Measurements from ENCODE around the gene KHDC1. TPM values are rescaled to one million over a fixed set of nuclear protein-coding genes. Genes with fewer than 3 reads are reported as not detected.
"Not testable (repeated sequence)": the region's sequence is repeated elsewhere in the genome, so short reads cannot be mapped to it uniquely, and the experiment has no call there.

KHDC1 gene
- polyA plus RNA-seq, 3 donors: 0.13 TPM; not detected in 2

DNA sequence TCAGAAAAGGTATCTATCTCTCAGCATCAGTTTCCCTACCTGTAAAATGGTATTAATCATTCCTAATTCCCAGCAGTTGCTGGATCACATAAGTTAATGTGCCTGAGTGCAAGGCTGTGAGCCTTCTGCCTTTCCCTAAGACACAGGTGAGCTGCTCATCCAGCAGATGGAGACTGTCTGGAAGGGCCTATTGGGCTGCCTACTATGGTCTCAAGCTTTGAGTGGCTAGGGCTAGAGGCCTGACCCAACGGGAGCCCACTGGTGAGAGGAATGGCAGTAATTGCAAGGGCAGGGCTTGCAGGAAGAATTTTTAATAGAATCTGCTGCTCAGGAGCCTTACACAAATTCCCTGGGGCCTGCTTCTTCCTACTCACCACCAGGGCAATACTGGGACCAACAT is 4.3 kb downstream of the KHDC1 start:
- peaks cover 12% of the 10 kb centered on the region for H3K4me1 Mint-ChIP-seq
- no peak overlapping the region for H3K27ac Mint-ChIP-seq
- H3K4me3 Mint-ChIP-seq: no peak overlapping the region
- Histone ChIP-seq H3K9me3 (replicated peaks in 1 of 2; ENCODE audit: control insufficient read depth in 1 of 2, insufficient read depth in 1 of 2, low read length in 2 of 2) (no peaks in the 10 kb centered on the region), H3K4me2 (replicated peaks; ENCODE audit: extremely low read depth, low read length, poor library complexity, severe bottlenecking) (no peak overlapping the region), H4K20me1 (ENCODE audit: insufficient read depth, low read length) (no peaks in the 10 kb centered on the region), H3K27me3 (ENCODE audit: control insufficient read depth in 2 of 2, insufficient read depth in 2 of 2, low read length in 2 of 2) (no peaks in the 10 kb centered on the region), H2AFZ (ENCODE audit: insufficient read depth, low read depth, low read length, poor library complexity, severe bottlenecking) (no peak overlapping the region), H3K9ac (ENCODE audit: insufficient read depth, low read length, poor library complexity, severe bottlenecking) (no peak overlapping the region), H3K4me3 (replicated peaks in 1 of 3; ENCODE audit: low read depth in 2 of 3, low read length in 3 of 3) (no peak overlapping the region), H3K36me3 (replicated peaks in 1 of 2; ENCODE audit: control insufficient read depth in 1 of 2, insufficient read depth in 2 of 2, low read length in 2 of 2) (no peaks in the 10 kb centered on the region), H3K4me1 (ENCODE audit: control insufficient read depth in 1 of 2, insufficient read depth in 2 of 2, low read length in 2 of 2) (peaks cover 7 to 8% of the 10 kb centered on the region in 2 donors), H3K27ac (ENCODE audit: low read depth in 1 of 2, low read length in 2 of 2) (no peak overlapping the region), H3K79me2 (ENCODE audit: insufficient read depth, low read length) (no peaks in the 10 kb centered on the region)
- H3K27me3 Mint-ChIP-seq (ENCODE audit: low read depth in 3 of 3): peaks cover 0 to 3% (median 0%) of the 10 kb centered on the region in 3 donors
- no CpG with 5 or more reads among the region's 1 CpG for WGBS (ENCODE audit: insufficient coverage)
- TF ChIP-seq, protein P1, sequence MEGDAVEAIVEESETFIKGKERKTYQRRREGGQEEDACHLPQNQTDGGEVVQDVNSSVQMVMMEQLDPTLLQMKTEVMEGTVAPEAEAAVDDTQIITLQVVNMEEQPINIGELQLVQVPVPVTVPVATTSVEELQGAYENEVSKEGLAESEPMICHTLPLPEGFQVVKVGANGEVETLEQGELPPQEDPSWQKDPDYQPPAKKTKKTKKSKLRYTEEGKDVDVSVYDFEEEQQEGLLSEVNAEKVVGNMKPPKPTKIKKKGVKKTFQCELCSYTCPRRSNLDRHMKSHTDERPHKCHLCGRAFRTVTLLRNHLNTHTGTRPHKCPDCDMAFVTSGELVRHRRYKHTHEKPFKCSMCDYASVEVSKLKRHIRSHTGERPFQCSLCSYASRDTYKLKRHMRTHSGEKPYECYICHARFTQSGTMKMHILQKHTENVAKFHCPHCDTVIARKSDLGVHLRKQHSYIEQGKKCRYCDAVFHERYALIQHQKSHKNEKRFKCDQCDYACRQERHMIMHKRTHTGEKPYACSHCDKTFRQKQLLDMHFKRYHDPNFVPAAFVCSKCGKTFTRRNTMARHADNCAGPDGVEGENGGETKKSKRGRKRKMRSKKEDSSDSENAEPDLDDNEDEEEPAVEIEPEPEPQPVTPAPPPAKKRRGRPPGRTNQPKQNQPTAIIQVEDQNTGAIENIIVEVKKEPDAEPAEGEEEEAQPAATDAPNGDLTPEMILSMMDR (IDR thresholded peaks at IDR 0.05): no peak
- intact Hi-C loops (cut with micrococcal nuclease): no loop called here
- no peak for DNase-seq
- no peaks in the 10 kb centered on the region for H3K9me3 Mint-ChIP-seq
- no peaks in the 10 kb centered on the region for H3K36me3 Mint-ChIP-seq

DNA sequence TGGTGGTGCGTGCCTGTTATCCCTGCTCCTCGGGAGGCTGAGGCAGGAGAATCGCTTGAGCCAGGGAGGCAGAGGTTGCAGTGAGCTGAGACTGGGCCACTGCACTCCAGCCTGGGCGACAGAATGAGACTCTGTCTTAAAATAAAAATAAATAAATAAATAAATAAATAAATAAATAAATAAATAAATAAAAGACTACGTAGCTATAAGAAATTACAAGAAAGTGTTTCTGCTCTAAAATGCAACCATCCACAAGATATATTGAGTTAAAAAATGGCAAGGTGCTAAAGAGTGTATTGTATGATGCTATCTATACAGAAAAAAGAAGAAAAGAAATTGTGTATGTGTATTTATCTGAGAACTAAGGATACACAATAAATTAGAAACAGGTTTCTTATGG is 8.7 kb downstream of the KHDC1 start:
- H3K36me3 ChIP-seq (replicated peaks in 1 of 2; ENCODE audit: control insufficient read depth in 1 of 2, insufficient read depth in 2 of 2, low read length in 2 of 2); H3K4me2 ChIP-seq (replicated peaks; ENCODE audit: extremely low read depth, low read length, poor library complexity, severe bottlenecking); H3K27ac ChIP-seq (ENCODE audit: low read depth in 1 of 2, low read length in 2 of 2); H3K27me3 Mint-ChIP-seq (ENCODE audit: low read depth in 3 of 3); H3K9ac ChIP-seq (ENCODE audit: insufficient read depth, low read length, poor library complexity, severe bottlenecking); DNase-seq; H3K79me2 ChIP-seq (ENCODE audit: insufficient read depth, low read length); H2AFZ ChIP-seq (ENCODE audit: insufficient read depth, low read depth, low read length, poor library complexity, severe bottlenecking); H3K4me3 ChIP-seq (replicated peaks in 1 of 3; ENCODE audit: low read depth in 2 of 3, low read length in 3 of 3); H3K4me3 Mint-ChIP-seq; intact Hi-C loops (cut with micrococcal nuclease); H3K4me1 ChIP-seq (ENCODE audit: control insufficient read depth in 1 of 2, insufficient read depth in 2 of 2, low read length in 2 of 2); H3K27me3 ChIP-seq (ENCODE audit: control insufficient read depth in 2 of 2, insufficient read depth in 2 of 2, low read length in 2 of 2); H3K9me3 ChIP-seq (replicated peaks in 1 of 2; ENCODE audit: control insufficient read depth in 1 of 2, insufficient read depth in 1 of 2, low read length in 2 of 2); H3K9me3 Mint-ChIP-seq; H3K4me1 Mint-ChIP-seq; H3K36me3 Mint-ChIP-seq; H4K20me1 ChIP-seq (ENCODE audit: insufficient read depth, low read length); H3K27ac Mint-ChIP-seq: not testable (repeated sequence)
- WGBS (ENCODE audit: insufficient coverage): no CpG with 5 or more reads among the region's 5 CpGs
